H1 (cell line): ENCODE results near the gene GARNL3. TPM values are rescaled to one million over a fixed set of nuclear protein-coding genes. Genes with fewer than 3 reads are reported as not detected.

Experiments used
- CTCF ChIA-PET: fragments of 300-600 bp; sonication (Branson Sonifier 250); formaldehyde crosslinking; loops from one replicate; lab custom pipeline; 2021; ENCODE audit not compliant: partially characterized antibody; lab: Charles Lee
- POLR2A ChIA-PET: fragments of 300-600 bp; sonication (Branson Sonifier 250); formaldehyde crosslinking; loops from one replicate; lab custom pipeline; 2021; ENCODE audit warnings: inconsistent platforms; ENCODE audit not compliant: partially characterized antibody; lab: Charles Lee
- DNase-seq, 2 experiments: peaks; one replicate each; pipeline versions ENCODE4 v3.0.0 to v3.0.0-alpha.2; 2010 to 2022; ENCODE audit warnings: low spot score in 2 of 2, low read depth in 1 of 2, mixed read lengths in 1 of 2
- FAIRE-seq: peaks from 2 replicates; lab custom pipeline; 2011; peaks lifted over from hg19 to GRCh38; lab: Jason Lieb, UNC
- H2AFZ ChIP-seq: 2 replicates; pipeline ENCODE4 v1.8.1; 2012; ENCODE audit warnings: low read length, inconsistent platforms
- H2AK5ac ChIP-seq: 2 replicates; pipeline ENCODE4 v1.6.1; 2013; ENCODE audit warnings: low read depth, low read length
- H2BK120ac ChIP-seq: replicated peaks from 2 replicates; pipeline ENCODE3; 2013; ENCODE audit warnings: low read depth, low read length, inconsistent platforms
- H2BK12ac ChIP-seq: 2 replicates; pipeline ENCODE4 v1.6.1; 2013; ENCODE audit warnings: low read depth, low read length
- H2BK15ac ChIP-seq: 2 replicates; pipeline ENCODE4 v1.6.1; 2013; ENCODE audit warnings: low read length
- H2BK20ac ChIP-seq: 2 replicates; pipeline ENCODE4 v1.6.1; 2013; ENCODE audit warnings: low read length
- H2BK5ac ChIP-seq: 2 replicates; pipeline ENCODE4 v1.6.1; 2013; ENCODE audit warnings: low read depth, low read length
- H3K14ac ChIP-seq: 2 replicates; pipeline ENCODE4 v1.6.1; 2013; ENCODE audit warnings: inconsistent platforms; ENCODE audit not compliant: insufficient read length
- H3K18ac ChIP-seq: 2 replicates; pipeline ENCODE4 v1.6.1; 2013; ENCODE audit warnings: low read length; ENCODE audit errors: extremely low read depth
- H3K23ac ChIP-seq: 2 replicates; pipeline ENCODE4 v1.6.1; 2013; ENCODE audit warnings: inconsistent platforms; ENCODE audit not compliant: insufficient read length
- H3K23me2 ChIP-seq: 2 replicates; pipeline ENCODE4 v1.6.1; 2013; ENCODE audit warnings: low read depth, low read length
- H3K27ac ChIP-seq: 2 replicates; pipeline ENCODE4 v1.6.1; 2011; ENCODE audit warnings: low read depth, low read length, inconsistent platforms
- H3K27me3 ChIP-seq, 4 experiments: replicated peaks in 1 of 4; 1 replicate in 1 of 4; 2 replicates in 3 of 4; pipeline versions ENCODE4 v1.6.1 to v1.8.1; 2011 to 2013; ENCODE audit warnings: low read length in 3 of 4, mild to moderate bottlenecking in 3 of 4, inconsistent platforms in 2 of 4, mixed read lengths in 2 of 4, moderate library complexity in 1 of 4; ENCODE audit not compliant: control insufficient read depth in 3 of 4, insufficient read depth in 3 of 4; ENCODE audit errors: extremely low read depth in 1 of 4
- H3K36me3 ChIP-seq, 4 experiments: 2 replicates each; pipeline versions ENCODE4 v1.6.1 to v1.8.1; 2011 to 2013; ENCODE audit warnings: mild to moderate bottlenecking in 4 of 4, low read length in 3 of 4, moderate library complexity in 2 of 4, control low read depth in 1 of 4, inconsistent platforms in 1 of 4; ENCODE audit not compliant: insufficient read depth in 4 of 4, control insufficient read depth in 2 of 4
- H3K4ac ChIP-seq: replicated peaks from 2 replicates; pipeline ENCODE3; 2013; ENCODE audit warnings: low read length, low read depth, mixed read lengths, inconsistent platforms; ENCODE audit not compliant: insufficient read length
- H3K4me1 ChIP-seq, 4 experiments: replicated peaks in 1 of 4; 1 replicate in 1 of 4; 2 replicates in 3 of 4; pipeline versions ENCODE4 v1.6.1 to v1.8.1; 2011 to 2013; ENCODE audit warnings: low read length in 3 of 4, inconsistent platforms in 2 of 4, mixed read lengths in 1 of 4; ENCODE audit not compliant: insufficient read depth in 4 of 4, control insufficient read depth in 3 of 4
- H3K4me2 ChIP-seq, 2 experiments: 2 replicates each; pipeline versions ENCODE4 v1.6.1 to v1.8.1; 2011 to 2013; ENCODE audit warnings: low read depth in 2 of 2, low read length in 2 of 2, control low read depth in 1 of 2, inconsistent platforms in 1 of 2, mild to moderate bottlenecking in 1 of 2; ENCODE audit not compliant: insufficient read depth in 1 of 2
- H3K4me3 ChIP-seq, 4 experiments: fragments of 200-600, 300-600 bp in 1 of 4; sonication (generic), shearing (Covaris generic), sonication (Bioruptor Twin) in 1 of 4; 2 replicates each; pipeline versions ENCODE4 v1.5.1 to v1.8.1; 2011 to 2016; ENCODE audit warnings: low read length in 4 of 4, low read depth in 3 of 4, control low read depth in 2 of 4, inconsistent platforms in 2 of 4, mild to moderate bottlenecking in 2 of 4, mixed read lengths in 1 of 4, moderate library complexity in 1 of 4; ENCODE audit not compliant: insufficient read depth in 2 of 4; ENCODE audit errors: extremely low read depth in 1 of 4
- H3K56ac ChIP-seq: replicated peaks from 2 replicates; pipeline ENCODE3; 2013; ENCODE audit warnings: low read depth, mild to moderate bottlenecking, mixed read lengths, low read length, inconsistent platforms; ENCODE audit not compliant: insufficient read length
- H3K79me1 ChIP-seq: 2 replicates; pipeline ENCODE4 v1.6.1; 2013; ENCODE audit warnings: low read depth, low read length, control low read depth
- H3K79me2 ChIP-seq, 2 experiments: 2 replicates each; pipeline versions ENCODE4 v1.6.1 to v1.8.1; 2012 to 2013; ENCODE audit warnings: low read length in 2 of 2, mild to moderate bottlenecking in 2 of 2, inconsistent platforms in 1 of 2; ENCODE audit not compliant: insufficient read depth in 2 of 2, control insufficient read depth in 1 of 2
- H3K9ac ChIP-seq, 4 experiments: replicated peaks in 1 of 4; 1 replicate in 1 of 4; 2 replicates in 3 of 4; pipeline versions ENCODE4 v1.6.1 to v1.8.1; 2011 to 2013; ENCODE audit warnings: low read depth in 3 of 4, low read length in 3 of 4, control low read depth in 2 of 4, mild to moderate bottlenecking in 2 of 4, moderate library complexity in 2 of 4, inconsistent platforms in 1 of 4; ENCODE audit errors: extremely low read depth in 1 of 4
- H3K9me3 ChIP-seq, 2 experiments: 2 replicates each; pipeline versions ENCODE4 v1.6.1 to v1.8.1; 2012 to 2013; ENCODE audit warnings: mild to moderate bottlenecking in 2 of 2, moderate library complexity in 2 of 2, control low read depth in 1 of 2, inconsistent platforms in 1 of 2, low read depth in 1 of 2, low read length in 1 of 2, mixed read lengths in 1 of 2; ENCODE audit not compliant: insufficient read depth in 2 of 2
- H4K20me1 ChIP-seq, 2 experiments: replicated peaks in 1 of 2; 2 replicates each; pipeline versions ENCODE3 to v1.8.1; 2011 to 2013; ENCODE audit warnings: inconsistent platforms in 2 of 2, low read length in 2 of 2, mild to moderate bottlenecking in 1 of 2; ENCODE audit not compliant: insufficient read depth in 2 of 2, control insufficient read depth in 1 of 2
- H4K5ac ChIP-seq: 2 replicates; pipeline ENCODE4 v1.6.1; 2013; ENCODE audit warnings: low read length, low read depth, mixed read lengths, inconsistent platforms; ENCODE audit not compliant: insufficient read length
- H4K8ac ChIP-seq: 2 replicates; pipeline ENCODE4 v1.8.0; 2013; ENCODE audit warnings: mild to moderate bottlenecking, moderate library complexity, low read length, inconsistent platforms; ENCODE audit not compliant: insufficient read depth; ENCODE audit errors: extremely low read depth
- H4K91ac ChIP-seq: replicated peaks from 2 replicates; pipeline ENCODE3; 2013; ENCODE audit warnings: low read length, mixed read lengths, inconsistent platforms; ENCODE audit not compliant: insufficient read length
- GABPA ChIP-seq: IDR thresholded peaks from 2 replicates; pipeline ENCODE4 v1.6.1; 2011; ENCODE audit warnings: mild to moderate bottlenecking, low read length, moderate library complexity, borderline replicate concordance; ENCODE audit not compliant: insufficient read depth
- HDAC2 ChIP-seq, 2 experiments: fragments of 300-600 bp in 1 of 2; sonication (generic) in 1 of 2; IDR thresholded peaks; 2 replicates each; pipeline ENCODE4 v1.6.1; 2011 to 2012; ENCODE audit warnings: low read depth in 2 of 2, low read length in 2 of 2, mild to moderate bottlenecking in 2 of 2, moderate library complexity in 2 of 2, borderline replicate concordance in 1 of 2, inconsistent platforms in 1 of 2
- JUN ChIP-seq: IDR thresholded peaks from 2 replicates; pipeline ENCODE4 v1.6.1; 2011; ENCODE audit warnings: low read depth, mild to moderate bottlenecking, improper control_type of control experiment, low read length
- JUND ChIP-seq: IDR thresholded peaks from 2 replicates; pipeline ENCODE4 v1.6.1; 2011; ENCODE audit warnings: mild to moderate bottlenecking, improper control_type of control experiment, low read length
- KDM4A ChIP-seq: IDR thresholded peaks from one replicate; pipeline ENCODE4 v1.7.1; 2012; ENCODE audit warnings: low read depth, mild to moderate bottlenecking, moderate library complexity, low read length, inconsistent platforms; ENCODE audit not compliant: severe bottlenecking
- MAFK ChIP-seq: IDR thresholded peaks from 2 replicates; pipeline ENCODE4 v1.6.1; 2012; ENCODE audit warnings: low read depth, mild to moderate bottlenecking, improper control_type of control experiment, low read length
- PHF8 ChIP-seq: fragments of 200-600 bp; sonication (generic); conservative IDR thresholded peaks from 2 replicates; pipeline ENCODE4 v1.7.1; 2012; ENCODE audit warnings: low read depth, mild to moderate bottlenecking, inconsistent platforms, low read length, moderate library complexity
- POLR2AphosphoS5 ChIP-seq: IDR thresholded peaks from 2 replicates; pipeline ENCODE4 v1.6.1; 2011; ENCODE audit warnings: low read depth, low read length
- RFX5 ChIP-seq: IDR thresholded peaks from 2 replicates; pipeline ENCODE4 v1.6.1; 2011; ENCODE audit warnings: low read depth, low read length, improper control_type of control experiment, borderline replicate concordance
- SAP30 ChIP-seq: fragments of 300-600 bp; sonication (generic); IDR thresholded peaks from 2 replicates; pipeline ENCODE4 v1.7.1; 2012; ENCODE audit warnings: low read length, moderate library complexity, mild to moderate bottlenecking, inconsistent platforms; ENCODE audit not compliant: insufficient read depth, insufficient replicate concordance
- TBP ChIP-seq: IDR thresholded peaks from 2 replicates; pipeline ENCODE4 v1.6.1; 2011; ENCODE audit warnings: low read depth, low read length, improper control_type of control experiment
- TEAD4 ChIP-seq: IDR thresholded peaks from 2 replicates; pipeline ENCODE4 v1.6.1; 2012; ENCODE audit warnings: low read depth, low read length, inconsistent platforms, mixed read lengths
- WGBS, 2 experiments: shearing (Covaris generic) in 1 of 2; methylation state at CpG; one replicate each; pipeline versions ENCODE4 v1.1.6 to v1.1.7; 2013 to 2015; ENCODE audit warnings: low lambda C conversion rate in 2 of 2, mixed read lengths in 2 of 2, inconsistent platforms in 1 of 2, low coverage in 1 of 2, missing lambda C conversion rate in 1 of 2; ENCODE audit not compliant: insufficient replicate concordance in 2 of 2, insufficient coverage in 1 of 2, insufficient read length in 1 of 2; ENCODE audit errors: extremely low coverage in 1 of 2, missing lambda C conversion rate in 1 of 2; 5-methylcytosine and 5-hydroxymethylcytosine counted together
- polyA plus RNA-seq, 7 experiments: library from polyadenylated mRNA; depleted of rRNA in 3 of 7; stranded (reverse) in 5 of 7; unstranded in 2 of 7; fragments of >200 nt in 5 of 7; fragments of 200-250 nt in 2 of 7; gene quantifications; 1 replicate in 5 of 7; 2 replicates in 1 of 7; 4 replicates in 1 of 7; pipeline versions ENCODE4 v1.2.1 to v1.2.3, GENCODE V29; 2011 to 2013; ENCODE audit warnings: missing spikeins in 2 of 7, mixed read lengths in 2 of 7
- total RNA-seq: library from RNA; stranded (reverse); fragmentation: NEBNext Ultra II Directional; extraction: Animal tissue kit (Norgen Biotek cat#: 25700); gene quantifications from 2 replicates; pipeline ENCODE4 v1.2.1, GENCODE V29; 2021

GARNL3 gene
- total and polyA plus RNA-seq, 2 of the 8 experiments (the other 6 are each of a cell fraction or from before 2014, with no cell fraction given): 6.5 to 18.3 TPM

DNA sequence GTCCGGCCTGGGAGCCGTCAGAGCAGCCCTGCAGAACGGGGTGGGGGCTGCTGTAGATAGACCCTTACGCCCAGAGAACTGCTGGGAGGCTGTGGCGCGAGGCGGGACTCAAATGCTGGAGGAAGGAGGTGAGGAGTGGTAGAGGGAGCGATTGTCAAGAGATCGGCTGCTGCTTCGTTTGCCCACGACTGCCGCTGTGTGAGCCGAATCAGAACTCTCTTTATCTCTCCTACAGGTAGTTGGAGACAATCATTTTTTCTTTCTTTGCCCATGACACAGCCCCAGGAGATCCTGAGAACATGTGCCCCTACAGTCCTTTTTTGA is 160.1 kb downstream of the GARNL3 start:
- H3K9me3 ChIP-seq: no peaks in the 10 kb centered on the region
- no peak overlapping the region for H3K14ac ChIP-seq
- no peak overlapping the region for H3K4ac ChIP-seq
- no peak overlapping the region for H2BK20ac ChIP-seq
- peak overlapping the region; percentile 87 for H2AFZ ChIP-seq
- POLR2A ChIA-PET: interaction anchor here (0.7 to 6.3 kb wide), 19 partner anchors 9 to 303 kb away, joined by 3 to 59 read pairs (median 4); partner anchors contain the start of genes LRSAM1, RPL12, SLC2A8 and TTC16
- 3% methylated on average over 13 of the region's 13 CpGs; no CpG with 5 or more reads in 1 of the 2 experiments for WGBS, 2 experiments
- no peak overlapping the region for H2AK5ac ChIP-seq
- no peak for FAIRE-seq
- peaks cover 0 to 5% of the 10 kb centered on the region in 2 experiments for H4K20me1 ChIP-seq
- H3K4me3 ChIP-seq: peak overlapping the region; percentile 87 to 96 (median 94)
- H3K18ac ChIP-seq: no peak overlapping the region
- TF ChIP-seq KDM4A: no peak
- TF ChIP-seq GABPA: no peak
- no peak for TF ChIP-seq TBP
- peak in 1 of 2 experiments; percentile 77; a peak in 1 of 4 replicates for TF ChIP-seq HDAC2 (IDR thresholded peaks at IDR 0.05; ENCODE audit: borderline replicate concordance in 1 of 2, low read depth in 2 of 2, low read length in 2 of 2)
- no peak for TF ChIP-seq TEAD4
- no peak for TF ChIP-seq RFX5
- TF ChIP-seq PHF8: no peak
- TF ChIP-seq JUND: no peak
- no peak for TF ChIP-seq POLR2AphosphoS5
- no peak for TF ChIP-seq MAFK
- TF ChIP-seq JUN: no peak
- peak; percentile 86 for TF ChIP-seq SAP30
- no peaks in the 10 kb centered on the region for H3K27me3 ChIP-seq
- H4K91ac ChIP-seq: peak overlapping the region; percentile 41
- H3K4me1 ChIP-seq: peaks cover 0 to 10% (median 5%) of the 10 kb centered on the region in 4 experiments; a peak in 5 of 7 replicates
- no peak for DNase-seq
- H3K23ac ChIP-seq: no peak overlapping the region
- H2BK15ac ChIP-seq: no peak overlapping the region
- H2BK120ac ChIP-seq: no peak overlapping the region
- CTCF ChIA-PET: interaction anchor here (0.6 to 1.9 kb wide), 6 partner anchors 12 to 510 kb away, joined by 3 to 7 read pairs (median 4); partner anchors contain the start of genes RALGPS1 and SLC2A8
- peaks cover 7 to 44% of the 10 kb centered on the region in 2 experiments for H3K79me2 ChIP-seq
- H4K8ac ChIP-seq: peak overlapping the region; percentile 63; the same call in 1 of the 2 replicates
- H3K36me3 ChIP-seq: peaks cover 1 to 9% (median 2%) of the 10 kb centered on the region in 4 experiments; a peak in 6 of 8 replicates
- 0 out of 2 replicates have a peak overlapping the region, but pooled peaks have one; percentile 94 for H3K27ac ChIP-seq
- peak overlapping the region; percentile 58 to 74 for H3K4me2 ChIP-seq
- peak overlapping the region; percentile 13 for H3K56ac ChIP-seq
- peaks cover 13% of the 10 kb centered on the region for H3K23me2 ChIP-seq
- H3K9ac ChIP-seq: peak overlapping the region; percentile 49 to 89 (median 82)
- H2BK12ac ChIP-seq: no peak overlapping the region
- peaks cover 2% of the 10 kb centered on the region; the same call in 1 of the 2 replicates for H3K79me1 ChIP-seq
- H2BK5ac ChIP-seq: peak overlapping the region; percentile 93
- H4K5ac ChIP-seq: no peak overlapping the region
